Activated CD4-positive, CD25-positive, alpha-beta regulatory T cell treated with anti-CD3 and anti-CD28 coated beads, Interleukin-2, amount 50 U/mL, for 72 hours (primary cell): Measurements from ENCODE around the gene MCF2L.
"Not testable (repeated sequence)": the region's sequence is repeated elsewhere in the genome, so short reads cannot be mapped to it uniquely, and the experiment has no call there.

ENCODE experiments used
- DNase-seq: peaks from one replicate; pipeline ENCODE4 v3.0.0; 2021

MCF2L gene

GRCh38 chr13:113016526-113017295, 47.7 kb downstream of the MCF2L start:
- DNase-seq = no peak

- DNase-seq = no peak
Measured at GRCh38 chr13:113017506-113018215, 48.6 kb downstream of the MCF2L start.

DNA sequence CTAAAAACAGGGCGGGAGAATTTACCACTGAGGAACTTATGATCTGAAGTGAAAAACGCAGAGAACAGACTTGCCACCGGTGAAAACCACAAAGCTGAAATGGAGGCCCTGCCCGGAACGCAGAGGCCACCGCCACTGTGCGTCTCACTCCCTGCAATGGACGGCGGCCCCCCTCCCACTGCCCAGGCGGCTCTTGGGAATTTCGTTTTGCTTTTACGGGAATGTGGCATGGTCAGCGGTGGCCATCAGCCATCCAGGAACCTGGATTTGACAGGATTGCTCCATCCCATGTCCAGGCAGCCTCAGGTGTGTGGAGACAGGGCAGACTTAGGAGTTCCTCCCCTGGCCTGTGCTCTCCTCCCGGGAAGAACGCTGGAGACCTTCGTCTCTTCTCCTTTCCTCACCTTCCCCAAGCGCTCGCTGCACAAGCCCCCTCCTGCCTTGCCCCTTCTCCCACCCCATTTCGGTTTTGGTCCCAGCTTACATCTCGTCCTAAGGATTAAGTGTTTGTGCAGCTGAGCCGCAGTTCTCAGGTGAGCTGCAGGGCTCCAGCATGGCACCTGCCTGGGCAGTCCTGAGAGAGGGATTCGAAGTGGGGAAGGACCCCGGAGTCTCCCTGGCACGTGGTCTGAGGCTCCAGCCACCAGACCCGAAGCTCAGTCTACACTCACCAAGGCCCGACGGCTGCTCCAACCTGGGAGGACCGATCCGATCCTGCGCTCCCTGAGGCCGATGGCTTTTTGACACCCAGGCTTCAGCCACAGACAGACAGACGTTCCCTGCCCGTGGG, 49.9 kb downstream of the MCF2L start:
- DNase-seq = no peak

DNA sequence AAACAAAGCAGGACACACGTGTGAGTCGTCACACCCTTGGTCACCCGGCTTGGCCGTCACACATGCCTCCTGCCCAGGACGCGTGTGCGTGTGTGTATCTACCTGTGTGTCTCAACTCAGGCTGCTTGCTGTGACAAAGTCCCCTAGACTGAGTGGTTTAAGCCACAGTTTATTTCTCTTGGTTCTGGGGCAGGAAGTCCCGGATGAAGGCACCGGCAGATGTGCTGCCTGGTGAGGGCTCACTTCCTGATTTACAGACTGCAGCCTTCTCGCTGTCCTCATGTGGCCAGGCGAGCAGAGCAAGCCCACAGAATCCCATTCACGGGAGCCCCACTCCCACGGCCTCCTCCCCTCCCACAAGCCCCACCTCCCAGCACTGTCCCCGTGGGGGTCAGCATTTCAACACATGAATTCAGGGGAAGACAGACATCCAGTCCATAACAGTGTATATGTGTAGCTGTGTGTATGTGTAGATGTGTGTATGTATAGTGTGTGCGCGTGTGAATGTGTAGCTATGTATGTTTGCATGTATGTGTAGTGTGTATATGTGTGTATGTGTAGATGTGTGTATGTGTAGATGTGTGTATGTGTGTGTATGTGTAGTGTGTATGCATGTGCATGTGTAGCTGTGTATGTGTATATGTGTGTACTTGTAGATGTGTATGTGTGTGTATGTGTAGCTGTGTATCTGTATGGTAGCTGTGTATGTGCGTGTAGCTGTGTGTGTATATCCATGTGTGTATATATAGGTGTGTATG, 51.5 kb downstream of the MCF2L start:
- no peak for DNase-seq

DNA sequence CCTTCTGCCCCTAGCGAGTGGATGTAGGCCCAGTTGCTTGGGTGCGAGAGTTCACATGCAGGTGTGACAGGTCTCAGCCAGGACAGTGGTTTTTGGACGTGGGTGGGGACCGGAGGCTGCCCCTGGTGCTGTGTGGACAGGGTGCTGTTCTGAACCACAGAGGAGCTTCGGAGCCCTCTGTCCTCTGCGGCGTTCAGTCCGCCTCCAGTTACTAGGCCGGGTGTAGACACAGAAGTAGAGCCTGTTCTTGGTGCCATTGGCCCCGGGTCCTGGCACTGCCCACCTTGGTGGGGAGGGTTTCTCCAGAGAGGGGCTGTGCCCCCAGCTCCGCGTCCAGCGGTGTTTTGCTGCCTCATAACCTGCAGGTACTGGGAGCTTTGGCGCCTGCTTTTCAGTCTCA, 52.4 kb downstream of the MCF2L start:
- DNase-seq = no peak

DNA sequence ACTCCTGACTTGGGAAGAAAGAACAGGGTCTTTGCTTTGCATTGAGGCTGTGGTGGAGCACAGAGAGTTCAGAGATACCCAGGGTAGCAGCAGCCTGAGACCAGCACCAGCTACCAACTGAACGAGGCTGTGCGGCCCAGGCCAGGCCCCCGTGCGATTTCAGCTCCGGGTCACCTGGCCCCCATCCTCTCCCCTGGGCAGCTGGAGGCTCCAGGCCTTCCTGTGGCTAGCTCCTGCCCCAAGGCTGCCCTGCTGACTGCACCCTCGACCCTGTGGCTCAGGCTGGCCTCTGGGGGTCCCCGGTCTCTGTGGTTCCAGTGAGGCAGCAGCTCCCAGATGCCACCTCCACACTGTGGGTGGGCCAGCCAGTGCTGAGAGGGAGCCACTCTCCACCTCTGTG, 52.8 kb downstream of the MCF2L start:
- no peak for DNase-seq

DNA sequence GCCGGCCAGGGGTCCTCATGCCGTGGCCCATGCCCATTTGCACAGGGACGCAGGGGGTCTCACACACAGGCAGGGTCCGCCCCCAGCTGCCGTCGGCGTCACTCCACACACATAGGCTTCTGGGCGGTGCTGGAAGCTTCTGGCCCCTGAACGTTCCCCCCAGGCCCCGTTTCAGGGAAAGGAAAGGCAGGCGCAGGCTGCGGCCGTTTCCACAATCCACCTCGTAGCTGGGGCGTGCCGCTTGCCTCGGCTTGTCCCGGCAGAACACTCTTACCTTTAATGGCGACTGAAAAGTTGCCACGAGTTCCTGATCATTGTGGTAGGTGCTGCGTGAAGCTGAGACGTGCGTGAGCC, 53.4 kb downstream of the MCF2L start:
- no peak for DNase-seq

DNA sequence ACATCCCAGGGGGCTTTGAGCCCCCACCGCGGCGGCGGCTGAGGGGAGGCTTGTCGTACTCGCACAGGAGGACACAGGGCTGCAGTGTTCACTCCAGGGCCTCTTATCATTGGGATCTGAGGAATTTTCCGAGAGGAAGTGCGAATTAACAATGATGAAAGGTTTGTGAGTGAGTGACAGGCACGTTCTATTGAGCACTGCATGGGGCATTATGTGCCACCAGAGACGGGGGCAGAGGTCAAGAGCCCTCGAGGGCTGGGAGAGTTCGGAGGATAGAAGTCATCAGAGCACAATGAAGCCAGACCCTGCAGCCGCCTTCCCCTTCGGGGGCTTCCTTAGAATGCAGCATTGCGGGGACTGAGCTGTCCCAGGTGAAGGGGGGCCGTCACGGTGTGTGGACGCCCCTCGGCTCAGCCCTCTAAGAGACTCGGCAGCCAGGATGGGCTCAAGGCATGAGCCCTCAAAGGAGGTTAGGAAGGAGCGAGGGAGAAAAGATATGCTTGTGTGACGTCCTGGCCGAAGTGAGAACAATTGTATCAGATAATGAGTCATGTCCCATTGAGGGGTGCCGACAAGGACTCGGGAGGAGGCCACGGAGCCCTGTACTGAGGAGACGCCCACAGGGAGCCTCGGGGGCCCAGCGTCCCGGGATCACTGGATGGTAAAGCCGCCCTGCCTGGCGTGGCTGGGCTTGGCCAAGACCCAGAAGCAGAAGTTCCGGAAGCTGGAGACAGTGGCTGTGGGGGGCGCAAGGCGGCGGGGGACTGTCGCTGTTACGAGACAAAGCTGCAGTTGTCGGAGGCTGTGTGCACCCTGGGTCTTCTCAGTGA, 53.9 kb downstream of the MCF2L start:
- no peak for DNase-seq

DNA sequence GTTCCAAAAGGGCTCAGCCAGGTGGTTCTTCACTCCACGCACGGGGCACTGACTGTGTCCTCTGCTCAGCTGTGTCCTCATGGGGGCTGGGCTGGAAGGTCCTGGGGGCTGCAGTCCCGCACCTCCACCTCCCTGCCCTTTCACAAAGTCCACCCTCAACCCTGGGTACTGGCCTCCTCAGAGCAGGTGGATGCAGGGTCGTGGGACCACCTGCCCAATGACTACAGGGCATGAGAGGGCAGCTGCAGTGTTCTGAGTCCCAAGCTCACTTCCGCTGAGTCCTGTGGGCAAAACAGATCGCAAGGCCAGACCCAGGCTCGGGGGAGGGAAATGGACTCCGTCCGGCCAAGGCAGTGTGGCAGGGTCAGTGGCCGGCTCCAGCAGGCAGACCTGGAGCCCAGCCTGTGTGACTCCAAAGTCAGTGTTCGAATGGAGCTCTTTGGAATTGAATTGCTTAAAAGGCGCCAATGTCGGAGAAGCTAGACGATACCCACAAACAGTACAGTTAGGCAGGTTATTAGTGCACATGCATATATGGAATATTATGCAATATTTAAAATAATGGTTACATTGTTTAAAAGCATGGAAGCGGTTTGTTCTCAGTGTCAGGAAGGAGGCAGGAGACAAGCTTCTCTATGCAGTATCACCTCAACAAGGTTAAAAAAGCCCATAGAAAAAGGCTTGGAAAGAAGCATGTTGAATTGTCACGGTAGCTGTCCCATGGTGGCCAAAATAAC, 54.8 kb downstream of the MCF2L start:
- no peak for DNase-seq

DNA sequence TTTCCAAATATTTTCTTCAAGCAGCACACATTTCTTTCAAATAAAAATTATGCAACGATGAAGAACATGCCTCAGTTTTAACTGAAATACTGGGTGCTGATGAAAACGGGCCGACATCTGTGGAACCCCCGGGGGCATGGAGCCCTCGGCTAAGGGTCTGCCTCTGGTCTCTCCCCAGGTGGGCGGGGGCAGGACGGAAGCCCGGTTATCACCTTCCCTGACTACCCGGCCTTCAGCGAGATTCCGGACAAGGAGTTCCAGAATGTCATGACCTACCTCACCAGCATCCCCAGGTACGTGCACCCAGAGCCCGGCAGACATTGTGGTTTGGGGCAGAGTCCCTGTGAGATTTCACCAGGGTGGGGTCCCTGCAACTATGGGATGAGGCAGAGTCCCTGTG, 55.5 kb downstream of the MCF2L start:
- no peak for DNase-seq

GRCh38 chr13:113026391-113026910, 57.4 kb downstream of the MCF2L start:
- no peak for DNase-seq

GRCh38 chr13:113027095-113027494, 58.1 kb downstream of the MCF2L start:
- DNase-seq = no peak

GRCh38 chr13:113027566-113027965, 58.6 kb downstream of the MCF2L start:
- DNase-seq = no peak

- DNase-seq = no peak
Measured at GRCh38 chr13:113028336-113029060, 59.5 kb downstream of the MCF2L start.

DNA sequence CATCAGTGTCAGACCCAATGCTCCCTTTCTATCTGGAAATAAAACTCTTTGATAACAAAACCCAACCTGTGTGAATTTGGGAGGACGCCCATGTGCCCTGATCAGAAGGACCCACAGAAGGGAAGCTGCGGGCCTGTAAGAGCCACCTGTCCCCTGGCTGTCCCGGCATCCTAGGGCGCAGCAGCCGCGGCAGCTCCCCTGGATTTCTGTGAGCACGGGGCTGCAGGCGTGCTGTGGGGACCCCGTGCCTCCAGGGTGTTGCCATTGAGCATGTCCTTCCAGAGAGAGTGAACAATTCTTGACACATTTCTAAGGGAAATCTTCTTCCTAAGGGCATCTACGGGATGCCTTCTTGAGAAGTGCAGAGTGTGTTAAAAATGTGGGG, 60.0 kb downstream of the MCF2L start:
- no peak for DNase-seq

- DNase-seq = peak; percentile 69
Measured at GRCh38 chr13:113029487-113030258, 60.7 kb downstream of the MCF2L start.

DNA sequence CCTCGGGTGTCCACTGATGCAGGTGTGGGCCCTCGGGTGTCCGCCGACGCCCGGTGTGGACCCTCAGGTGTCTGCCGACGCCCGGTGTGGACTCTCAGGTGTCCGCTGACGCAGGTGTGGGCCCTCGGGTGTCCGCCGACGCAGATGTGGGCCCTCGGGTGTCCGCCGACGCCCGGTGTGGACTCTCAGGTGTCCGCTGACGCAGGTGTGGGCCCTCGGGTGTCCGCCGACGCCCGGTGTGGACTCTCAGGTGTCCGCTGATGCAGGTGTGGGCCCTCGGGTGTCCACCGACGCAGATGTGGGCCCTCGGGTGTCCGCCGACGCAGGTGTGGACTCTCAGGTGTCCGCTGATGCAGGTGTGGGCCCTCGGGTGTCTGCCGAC, 61.2 kb downstream of the MCF2L start:
- DNase-seq = not testable (repeated sequence)

DNA sequence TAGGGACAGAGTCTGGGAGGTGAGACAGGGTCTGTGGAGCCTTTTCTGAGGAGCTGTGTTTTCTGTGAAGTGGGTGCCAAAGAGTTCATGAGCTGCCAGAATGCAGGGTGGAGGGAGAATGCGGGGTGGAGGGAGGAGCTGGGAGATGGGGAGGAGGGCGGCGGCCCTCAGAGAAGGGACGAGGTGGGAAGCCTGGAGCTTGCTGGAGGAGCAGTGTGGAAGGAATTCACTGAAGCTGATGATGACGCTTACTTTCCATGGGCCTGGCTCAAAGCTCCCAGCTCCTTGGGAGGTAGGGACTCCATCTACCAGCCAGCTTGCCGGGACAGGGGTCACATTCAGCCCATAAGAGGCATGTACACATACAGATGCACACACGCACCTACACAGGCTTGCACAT, 62.5 kb downstream of the MCF2L start:
- DNase-seq = no peak

GRCh38 chr13:113032291-113032690, 63.3 kb downstream of the MCF2L start:
- DNase-seq = no peak
